ENCODE measurements around the gene LILRB3. TPM values are rescaled to one million over a fixed set of nuclear protein-coding genes. Genes with fewer than 3 reads are reported as not detected.

LILRB3 gene
- total and polyA plus RNA-seq, 2 experiments from 2014 or later = not detected

DNA sequence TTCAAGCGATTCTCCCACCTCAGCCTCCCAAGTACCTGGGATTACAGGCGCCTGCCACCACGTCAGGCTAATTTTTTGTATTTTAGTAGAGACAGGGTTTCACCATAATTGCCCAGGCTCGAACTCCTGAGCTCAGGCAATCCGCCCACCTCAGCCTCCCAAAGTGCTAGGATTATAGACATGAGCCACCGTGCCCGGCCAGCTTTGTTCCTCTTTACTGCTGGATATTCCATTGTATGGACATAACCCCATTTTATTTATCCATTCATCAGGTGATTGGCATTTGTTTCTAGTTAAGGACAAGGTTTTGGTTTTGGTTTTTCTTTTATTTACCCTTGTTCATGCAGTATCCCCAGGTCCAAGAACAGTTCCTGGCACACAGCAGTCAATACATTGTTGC lies 26.3 kb downstream of the LILRB3 start:
- H3K4me2 ChIP-seq = no peak overlapping the region
- peaks cover 13% of the 10 kb centered on the region for H4K20me1 ChIP-seq (replicated peaks; ENCODE audit: insufficient read depth)
- H3K4me1 Mint-ChIP-seq = peaks cover 16% of the 10 kb centered on the region
- no peaks in the 10 kb centered on the region for H3K27me3 ChIP-seq (ENCODE audit: insufficient read depth)
- no peak overlapping the region for H3K4me3 Mint-ChIP-seq
- H3K27ac Mint-ChIP-seq = no peak overlapping the region
- peaks cover 4% of the 10 kb centered on the region for H3K9me3 Mint-ChIP-seq
- no peak overlapping the region for H3K4me3 ChIP-seq
- DNase-seq (ENCODE audit: low spot score) (no peak), ATAC-seq (no peak)
- H3K9me2 ChIP-seq (ENCODE audit: insufficient read depth) = no peaks in the 10 kb centered on the region
- H2AFZ ChIP-seq = no peak overlapping the region
- H3K79me2 ChIP-seq (replicated peaks; ENCODE audit: insufficient read depth) = peaks cover 33% of the 10 kb centered on the region
- H3F3A ChIP-seq (replicated peaks; ENCODE audit: low read depth) = peaks cover 23% of the 10 kb centered on the region
- TF ChIP-seq CTCF (conservative IDR thresholded peaks at IDR 0.05; ENCODE audit: low read depth in 2 of 2) = no peak
- no peak for TF ChIP-seq NANOG (IDR thresholded peaks at IDR 0.05; ENCODE audit: borderline replicate concordance)
- TF ChIP-seq, protein P1, sequence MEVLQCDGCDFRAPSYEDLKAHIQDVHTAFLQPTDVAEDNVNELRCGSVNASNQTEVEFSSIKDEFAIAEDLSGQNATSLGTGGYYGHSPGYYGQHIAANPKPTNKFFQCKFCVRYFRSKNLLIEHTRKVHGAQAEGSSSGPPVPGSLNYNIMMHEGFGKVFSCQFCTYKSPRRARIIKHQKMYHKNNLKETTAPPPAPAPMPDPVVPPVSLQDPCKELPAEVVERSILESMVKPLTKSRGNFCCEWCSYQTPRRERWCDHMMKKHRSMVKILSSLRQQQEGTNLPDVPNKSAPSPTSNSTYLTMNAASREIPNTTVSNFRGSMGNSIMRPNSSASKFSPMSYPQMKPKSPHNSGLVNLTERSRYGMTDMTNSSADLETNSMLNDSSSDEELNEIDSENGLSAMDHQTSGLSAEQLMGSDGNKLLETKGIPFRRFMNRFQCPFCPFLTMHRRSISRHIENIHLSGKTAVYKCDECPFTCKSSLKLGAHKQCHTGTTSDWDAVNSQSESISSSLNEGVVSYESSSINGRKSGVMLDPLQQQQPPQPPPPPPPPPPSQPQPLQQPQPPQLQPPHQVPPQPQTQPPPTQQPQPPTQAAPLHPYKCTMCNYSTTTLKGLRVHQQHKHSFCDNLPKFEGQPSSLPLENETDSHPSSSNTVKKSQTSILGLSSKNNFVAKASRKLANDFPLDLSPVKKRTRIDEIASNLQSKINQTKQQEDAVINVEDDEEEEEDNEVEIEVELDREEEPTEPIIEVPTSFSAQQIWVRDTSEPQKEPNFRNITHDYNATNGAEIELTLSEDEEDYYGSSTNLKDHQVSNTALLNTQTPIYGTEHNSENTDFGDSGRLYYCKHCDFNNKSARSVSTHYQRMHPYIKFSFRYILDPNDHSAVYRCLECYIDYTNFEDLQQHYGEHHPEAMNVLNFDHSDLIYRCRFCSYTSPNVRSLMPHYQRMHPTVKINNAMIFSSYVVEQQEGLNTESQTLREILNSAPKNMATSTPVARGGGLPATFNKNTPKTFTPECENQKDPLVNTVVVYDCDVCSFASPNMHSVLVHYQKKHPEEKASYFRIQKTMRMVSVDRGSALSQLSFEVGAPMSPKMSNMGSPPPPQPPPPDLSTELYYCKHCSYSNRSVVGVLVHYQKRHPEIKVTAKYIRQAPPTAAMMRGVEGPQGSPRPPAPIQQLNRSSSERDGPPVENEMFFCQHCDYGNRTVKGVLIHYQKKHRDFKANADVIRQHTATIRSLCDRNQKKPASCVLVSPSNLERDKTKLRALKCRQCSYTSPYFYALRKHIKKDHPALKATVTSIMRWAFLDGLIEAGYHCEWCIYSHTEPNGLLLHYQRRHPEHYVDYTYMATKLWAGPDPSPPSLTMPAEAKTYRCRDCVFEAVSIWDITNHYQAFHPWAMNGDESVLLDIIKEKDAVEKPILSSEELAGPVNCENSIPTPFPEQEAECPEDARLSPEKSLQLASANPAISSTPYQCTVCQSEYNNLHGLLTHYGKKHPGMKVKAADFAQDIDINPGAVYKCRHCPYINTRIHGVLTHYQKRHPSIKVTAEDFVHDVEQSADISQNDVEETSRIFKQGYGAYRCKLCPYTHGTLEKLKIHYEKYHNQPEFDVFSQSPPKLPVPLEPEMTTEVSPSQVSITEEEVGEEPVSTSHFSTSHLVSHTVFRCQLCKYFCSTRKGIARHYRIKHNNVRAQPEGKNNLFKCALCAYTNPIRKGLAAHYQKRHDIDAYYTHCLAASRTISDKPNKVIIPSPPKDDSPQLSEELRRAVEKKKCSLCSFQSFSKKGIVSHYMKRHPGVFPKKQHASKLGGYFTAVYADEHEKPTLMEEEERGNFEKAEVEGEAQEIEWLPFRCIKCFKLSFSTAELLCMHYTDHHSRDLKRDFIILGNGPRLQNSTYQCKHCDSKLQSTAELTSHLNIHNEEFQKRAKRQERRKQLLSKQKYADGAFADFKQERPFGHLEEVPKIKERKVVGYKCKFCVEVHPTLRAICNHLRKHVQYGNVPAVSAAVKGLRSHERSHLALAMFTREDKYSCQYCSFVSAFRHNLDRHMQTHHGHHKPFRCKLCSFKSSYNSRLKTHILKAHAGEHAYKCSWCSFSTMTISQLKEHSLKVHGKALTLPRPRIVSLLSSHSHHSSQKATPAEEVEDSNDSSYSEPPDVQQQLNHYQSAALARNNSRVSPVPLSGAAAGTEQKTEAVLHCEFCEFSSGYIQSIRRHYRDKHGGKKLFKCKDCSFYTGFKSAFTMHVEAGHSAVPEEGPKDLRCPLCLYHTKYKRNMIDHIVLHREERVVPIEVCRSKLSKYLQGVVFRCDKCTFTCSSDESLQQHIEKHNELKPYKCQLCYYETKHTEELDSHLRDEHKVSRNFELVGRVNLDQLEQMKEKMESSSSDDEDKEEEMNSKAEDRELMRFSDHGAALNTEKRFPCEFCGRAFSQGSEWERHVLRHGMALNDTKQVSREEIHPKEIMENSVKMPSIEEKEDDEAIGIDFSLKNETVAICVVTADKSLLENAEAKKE (CRISPR knock-in tag; IDR thresholded peaks at IDR 0.05) = no peak
- TF ChIP-seq CREB1 (CRISPR knock-in tag; IDR thresholded peaks at IDR 0.05; ENCODE audit: low read depth) = no peak
- TF ChIP-seq EZH2 (IDR thresholded peaks at IDR 0.05; ENCODE audit: low read depth, unreplicated experiment) = no peak
- no peak for TF ChIP-seq ZNF331 (CRISPR knock-in tag; IDR thresholded peaks at IDR 0.05; ENCODE audit: low read depth)
- TF ChIP-seq JUNB (IDR thresholded peaks at IDR 0.05; ENCODE audit: unreplicated experiment) = no peak
- no peak for TF ChIP-seq POLR2AphosphoS5 (IDR thresholded peaks at IDR 0.05; ENCODE audit: low read depth)
- TF ChIP-seq, protein P2, sequence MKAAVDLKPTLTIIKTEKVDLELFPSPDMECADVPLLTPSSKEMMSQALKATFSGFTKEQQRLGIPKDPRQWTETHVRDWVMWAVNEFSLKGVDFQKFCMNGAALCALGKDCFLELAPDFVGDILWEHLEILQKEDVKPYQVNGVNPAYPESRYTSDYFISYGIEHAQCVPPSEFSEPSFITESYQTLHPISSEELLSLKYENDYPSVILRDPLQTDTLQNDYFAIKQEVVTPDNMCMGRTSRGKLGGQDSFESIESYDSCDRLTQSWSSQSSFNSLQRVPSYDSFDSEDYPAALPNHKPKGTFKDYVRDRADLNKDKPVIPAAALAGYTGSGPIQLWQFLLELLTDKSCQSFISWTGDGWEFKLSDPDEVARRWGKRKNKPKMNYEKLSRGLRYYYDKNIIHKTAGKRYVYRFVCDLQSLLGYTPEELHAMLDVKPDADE (IDR thresholded peaks at IDR 0.05) = no peak
- TF ChIP-seq ZNF114 (CRISPR knock-in tag; IDR thresholded peaks at IDR 0.05) = no peak
- no peak for TF ChIP-seq STAT1 (IDR thresholded peaks at IDR 0.05; ENCODE audit: unreplicated experiment)
- no peak for TF ChIP-seq EZH2phosphoT487 (IDR thresholded peaks at IDR 0.05; ENCODE audit: unreplicated experiment)
- no peak for TF ChIP-seq REST (IDR thresholded peaks at IDR 0.05; ENCODE audit: unreplicated experiment)
- peaks cover 7% of the 10 kb centered on the region; the same call in 1 of the 2 replicates for H3K4me1 ChIP-seq (ENCODE audit: insufficient read depth)
- no peak overlapping the region for H3K27ac ChIP-seq (ENCODE audit: low read depth)
- H3K36me3 Mint-ChIP-seq (ENCODE audit: low read depth) = peaks cover 52% of the 10 kb centered on the region
- H3K27me3 Mint-ChIP-seq (ENCODE audit: insufficient read depth, low read depth, poor library complexity) = peaks cover 15% of the 10 kb centered on the region
- H3K36me3 ChIP-seq (ENCODE audit: insufficient read depth) = peaks cover 27% of the 10 kb centered on the region

Data from GM23338 (cell line).